HG02588 (cell line): Measurements from ENCODE around the gene SIX2.

Experiments used
- ATAC-seq: cut with Tn5 transposase; IDR thresholded peaks from one replicate; pipeline ENCODE4 v1.9.1; 2021; ENCODE audit warnings: mild to moderate bottlenecking, moderate library complexity; ENCODE audit not compliant: unreplicated experiment

The SIX2 gene

DNA sequence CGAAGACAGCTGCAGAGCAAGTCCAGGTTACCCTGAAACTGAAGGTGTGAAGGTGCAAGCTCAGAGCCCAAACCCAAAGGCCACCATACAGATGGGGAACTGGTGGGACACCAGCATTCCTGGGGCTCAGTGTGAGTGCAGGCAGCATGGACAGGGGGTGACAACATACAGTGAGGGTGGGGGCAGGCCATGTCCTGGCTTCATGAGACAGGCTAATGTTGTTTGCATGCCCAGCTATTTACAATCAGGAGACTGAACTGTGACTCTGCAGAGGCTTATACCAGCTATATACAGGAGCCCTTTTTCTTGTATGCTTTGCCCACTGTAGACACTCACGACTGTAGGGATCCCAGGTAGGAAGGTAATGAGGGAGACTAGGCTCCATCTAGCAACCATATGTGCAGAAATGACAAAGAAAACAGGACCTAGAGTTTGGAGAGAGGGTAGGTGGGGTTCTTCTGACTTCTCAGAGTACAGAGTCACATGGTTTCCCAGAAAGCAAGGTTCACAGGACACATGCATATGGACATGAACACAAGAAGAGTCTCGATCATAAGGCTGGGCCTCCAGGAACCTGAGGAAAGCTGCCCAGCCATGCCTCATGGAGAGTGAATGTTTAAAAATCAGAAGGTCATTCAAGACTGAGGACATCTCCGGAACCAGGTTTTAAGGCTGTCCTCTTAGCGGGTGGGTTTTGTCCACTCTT, 41.4 kb downstream of the SIX2 start:
- no peak for ATAC-seq

DNA sequence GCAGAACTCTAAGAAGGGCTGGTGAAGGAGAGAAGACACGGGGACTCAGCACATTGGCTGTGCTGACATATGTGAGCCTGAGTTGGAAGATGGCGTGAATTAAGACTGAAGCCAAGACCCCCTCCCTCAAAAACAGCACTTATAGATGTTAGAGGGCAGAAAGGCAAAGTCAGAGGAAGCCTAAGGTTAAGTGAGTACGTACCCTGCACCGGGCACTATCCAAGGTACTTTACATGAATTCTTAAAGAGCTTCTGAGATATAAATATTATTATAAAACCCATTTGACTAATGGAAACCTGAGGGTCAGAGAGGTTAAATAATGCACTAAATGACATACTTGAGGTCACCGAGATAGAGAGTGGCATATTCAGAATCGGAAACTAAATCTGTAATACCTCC, 42.2 kb downstream of the SIX2 start:
- no peak for ATAC-seq

DNA sequence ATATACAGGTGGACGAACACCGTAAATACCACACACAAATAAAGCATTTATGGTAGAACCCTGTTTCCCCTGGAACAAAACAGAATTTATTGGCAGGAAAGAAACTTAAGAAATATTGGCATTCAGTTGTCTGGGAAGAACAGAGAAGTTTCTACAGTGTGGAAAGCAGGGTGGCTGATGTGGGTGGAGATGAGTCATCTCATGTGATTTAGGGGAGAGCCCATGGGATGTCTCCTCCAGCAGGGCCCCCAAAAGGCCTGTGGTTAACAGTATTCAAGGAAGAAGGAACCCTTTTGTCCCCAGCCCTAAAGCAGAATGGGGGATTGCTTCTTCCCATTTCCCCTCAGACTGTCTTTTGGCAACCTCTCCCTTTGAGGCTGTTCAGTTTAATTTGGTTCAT, 43.6 kb downstream of the SIX2 start:
- no peak for ATAC-seq

DNA sequence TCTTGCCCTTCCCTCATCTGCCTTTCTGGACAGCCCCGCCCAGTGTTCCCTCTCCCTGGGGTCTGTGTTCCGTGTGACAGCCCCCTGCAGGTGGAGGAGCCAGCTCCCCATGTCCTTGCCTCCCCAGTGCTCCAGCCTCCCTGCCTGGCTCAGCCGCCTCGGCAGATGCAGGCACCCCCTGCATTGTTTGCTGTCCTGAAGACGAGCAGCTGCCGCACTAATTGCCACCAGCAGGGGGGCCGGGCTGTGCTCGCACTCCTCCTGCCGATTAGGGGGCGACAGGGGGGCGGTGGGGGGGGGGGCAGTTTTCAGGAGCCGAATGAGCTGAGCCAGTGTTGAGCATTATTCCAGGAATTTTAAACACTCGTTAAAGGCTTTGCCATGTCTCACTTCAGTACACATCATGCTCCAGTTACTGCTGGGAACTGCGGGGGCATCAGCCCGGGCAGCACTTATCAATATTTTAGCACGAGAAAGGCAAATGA, 44.5 kb downstream of the SIX2 start:
- ATAC-seq = no peak

DNA sequence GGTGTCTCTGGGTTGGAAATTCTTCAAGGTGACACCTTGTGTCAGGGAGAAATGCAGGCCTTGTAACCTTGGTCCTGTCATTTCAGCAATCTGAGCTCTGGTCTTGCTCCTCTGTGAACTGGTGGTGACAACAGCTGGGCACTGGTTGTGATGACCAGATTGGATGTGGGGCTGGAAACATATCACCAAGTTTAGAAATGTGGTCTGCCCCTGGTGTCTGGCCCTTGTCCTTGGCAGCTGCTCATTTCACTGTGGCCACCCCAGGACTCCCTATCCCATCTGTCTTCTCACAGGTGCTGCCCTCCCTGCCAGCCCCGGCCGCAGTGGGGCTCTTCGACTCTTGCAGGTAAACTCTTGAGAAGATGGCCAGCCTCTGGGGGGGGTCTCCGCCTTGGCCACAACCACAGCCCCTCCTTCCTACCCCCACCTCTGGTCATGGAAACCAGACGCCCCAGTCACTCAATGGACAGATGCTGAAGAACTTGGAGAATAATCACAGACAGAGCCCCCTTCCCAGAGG, 47.0 kb downstream of the SIX2 start:
- ATAC-seq = no peak

DNA sequence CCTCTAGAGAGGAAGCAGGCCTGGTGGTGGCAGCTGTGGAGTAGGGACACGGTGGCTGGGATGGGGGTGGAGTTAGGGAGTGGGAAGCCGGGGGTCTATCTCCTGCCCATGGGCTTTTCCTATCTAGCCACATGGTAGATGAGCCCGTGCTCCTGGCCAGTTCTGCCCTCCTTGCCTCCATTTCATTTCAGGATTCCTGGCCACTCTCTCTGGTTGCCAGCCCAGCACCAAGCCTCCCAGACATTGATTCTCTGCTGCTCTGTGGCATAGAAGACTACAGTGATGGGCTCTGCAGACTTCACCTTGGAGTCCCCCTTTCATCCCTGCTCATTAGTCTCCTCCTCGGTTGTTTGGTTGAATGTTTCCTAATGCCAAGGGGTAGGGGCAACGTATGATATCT, 48.4 kb downstream of the SIX2 start:
- no peak for ATAC-seq

DNA sequence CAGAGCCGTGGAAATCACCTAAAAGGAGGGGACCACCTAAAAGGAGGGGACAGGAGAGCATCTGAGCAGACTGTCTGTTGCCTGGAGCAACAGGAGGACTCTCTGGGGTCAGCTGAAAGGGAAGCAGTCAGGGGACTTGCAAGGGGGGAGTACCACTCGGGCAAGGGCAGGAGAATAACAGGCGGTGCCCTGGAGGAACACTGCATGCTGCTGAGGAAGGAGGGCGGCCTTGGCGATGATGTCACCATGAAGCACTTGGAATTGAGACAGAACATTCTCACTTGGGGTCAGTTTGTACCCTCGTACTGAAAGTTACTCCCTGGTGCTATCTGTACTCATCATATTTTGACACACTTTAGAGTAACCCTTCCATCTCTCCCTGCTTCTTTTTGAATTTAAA, 49.4 kb downstream of the SIX2 start:
- no peak for ATAC-seq

DNA sequence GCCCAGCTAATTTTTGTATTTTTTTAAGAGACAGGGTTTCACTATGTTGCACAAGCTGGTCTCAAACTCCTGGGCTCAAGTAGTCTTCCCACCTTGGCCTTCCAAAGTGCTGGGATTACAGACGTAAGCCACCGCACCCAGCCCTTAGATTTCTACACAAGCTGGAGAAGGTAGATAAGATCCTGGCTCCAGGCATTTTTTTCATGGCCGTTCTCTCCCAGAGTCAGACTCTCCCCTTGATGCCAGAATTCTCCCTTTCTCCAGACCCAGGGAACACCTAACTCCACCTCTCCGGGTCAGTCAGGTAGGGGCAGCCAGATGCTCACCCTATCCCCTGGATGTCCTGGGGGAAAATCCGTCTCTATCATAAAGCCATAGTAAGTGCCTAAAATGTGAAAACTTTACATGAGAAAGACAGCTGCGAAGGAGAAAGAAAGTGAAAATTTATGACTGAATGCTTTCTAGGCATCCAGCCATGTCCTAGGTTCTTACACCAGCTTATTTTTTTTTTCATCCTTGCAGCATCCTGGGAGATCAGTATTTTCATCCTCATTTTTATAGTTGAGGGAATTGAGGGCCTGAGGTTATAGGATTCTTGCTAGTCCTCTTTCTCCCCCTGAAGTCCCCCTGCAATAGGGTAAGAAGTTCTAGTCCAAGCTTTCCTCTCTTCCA, 51.5 kb downstream of the SIX2 start:
- no peak for ATAC-seq

DNA sequence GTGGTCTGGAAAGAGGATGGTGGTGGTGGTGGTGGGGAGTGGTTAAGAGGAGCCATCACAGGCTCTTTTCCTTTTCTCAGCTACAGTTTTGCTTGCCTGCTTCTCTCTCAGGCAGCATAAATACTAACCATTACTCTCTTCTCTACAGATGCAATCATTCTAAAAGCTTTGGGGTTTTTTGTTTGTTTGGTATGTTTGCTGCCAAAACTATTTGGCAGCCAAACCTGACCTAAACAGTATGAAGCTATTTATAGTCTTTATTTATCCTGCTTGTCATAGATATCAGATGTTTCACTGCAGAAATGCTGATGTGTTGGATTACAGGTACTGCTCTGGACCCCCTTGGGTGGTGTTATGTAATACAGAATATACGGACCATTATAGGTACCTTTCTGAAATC, 52.4 kb downstream of the SIX2 start:
- ATAC-seq = no peak

DNA sequence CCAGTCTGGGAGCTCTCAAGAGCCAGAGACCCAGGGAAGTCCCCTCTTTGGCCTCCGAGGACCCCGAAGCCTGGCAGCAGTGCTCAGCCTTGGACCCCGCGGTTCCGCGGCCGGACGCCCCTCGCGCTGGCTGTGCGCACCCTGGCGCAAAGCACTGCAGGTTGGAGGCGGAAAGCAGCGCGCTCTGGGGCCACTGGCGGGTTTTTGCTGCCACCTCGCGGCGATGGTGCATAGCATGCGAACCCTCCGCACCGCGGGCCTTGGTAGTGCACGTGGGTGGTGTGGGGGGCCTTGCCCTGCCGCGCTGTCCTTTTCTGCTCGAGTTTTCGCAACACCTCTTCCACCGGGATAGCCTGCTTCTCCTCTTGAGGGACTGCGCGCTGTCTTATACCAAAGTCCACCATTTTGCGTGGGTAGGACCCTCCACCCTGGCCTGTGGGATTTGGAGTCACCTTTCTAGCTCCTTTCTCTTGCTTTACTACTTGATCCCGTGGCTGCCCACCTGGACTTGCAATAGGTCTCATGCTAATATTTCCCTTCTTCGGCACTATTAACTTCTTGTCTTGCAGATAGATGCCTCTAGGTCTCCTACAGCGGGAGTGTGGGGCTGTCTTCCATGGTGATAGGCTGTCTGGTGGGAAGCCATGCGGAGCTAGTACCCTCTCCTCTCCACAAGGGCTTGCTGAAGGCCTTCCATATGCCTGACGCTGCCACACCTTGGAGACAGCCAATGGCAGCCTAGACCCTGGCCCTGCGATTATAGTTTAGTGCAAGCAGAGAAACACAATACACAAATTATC, 53.5 kb downstream of the SIX2 start:
- peak; percentile 49 for ATAC-seq
